ENCODE data around the gene CLRN2. TPM values are rescaled to one million over a fixed set of nuclear protein-coding genes. Genes with fewer than 3 reads are reported as not detected.

Gene CLRN2
- total RNA-seq, result not detected in 2 replicates

- no peak for DNase-seq
These were observed at the start of gene CLRN2 for GRCh38 chr4:17514865-17515264. Gene CLRN2, plus strand, starts transcription at chr4:17515165. Its CDS starts 102 bp downstream, at chr4:17515267.

GRCh38 chr4:17468619-17469221 is 46.2 kb upstream of the CLRN2 start:
- DNase-seq, result peak; percentile 71

GRCh38 chr4:17469931-17470674 is 44.9 kb upstream of the CLRN2 start:
- DNase-seq, result no peak

GRCh38 chr4:17475481-17475880 is 39.5 kb upstream of the CLRN2 start:
- peak; percentile 33 for DNase-seq

- DNase-seq, result no peak
These were observed 38.1 kb upstream of the CLRN2 start for GRCh38 chr4:17476853-17477252.

- no peak for DNase-seq
These were observed 37.0 kb upstream of the CLRN2 start for GRCh38 chr4:17477774-17478472.

- no peak for DNase-seq
These were observed 34.6 kb upstream of the CLRN2 start for GRCh38 chr4:17480210-17480927.

- no peak for DNase-seq
These were observed 34.0 kb upstream of the CLRN2 start for GRCh38 chr4:17480955-17481354.

- DNase-seq, result no peak
These were observed 32.2 kb upstream of the CLRN2 start for GRCh38 chr4:17482716-17483115.

- DNase-seq, result no peak
These were observed 25.8 kb upstream of the CLRN2 start for GRCh38 chr4:17489123-17489522.

- no peak for DNase-seq
These were observed 25.2 kb upstream of the CLRN2 start for GRCh38 chr4:17489721-17490120.

- DNase-seq, result peak; percentile 66
These were observed 24.3 kb upstream of the CLRN2 start for GRCh38 chr4:17490575-17491059.

- DNase-seq, result no peak
These were observed 23.8 kb upstream of the CLRN2 start for GRCh38 chr4:17491196-17491595.

- DNase-seq, result peak; percentile 26
These were observed 22.8 kb upstream of the CLRN2 start for GRCh38 chr4:17492058-17492741.

- no peak for DNase-seq
These were observed 22.1 kb upstream of the CLRN2 start for GRCh38 chr4:17492876-17493275.

- no peak for DNase-seq
These were observed 21.3 kb upstream of the CLRN2 start for GRCh38 chr4:17493619-17494018.

GRCh38 chr4:17494258-17495190 is 20.4 kb upstream of the CLRN2 start:
- DNase-seq, result peak; percentile 69

GRCh38 chr4:17497890-17498523 is 17.0 kb upstream of the CLRN2 start:
- no peak for DNase-seq

GRCh38 chr4:17500574-17500973 is 14.4 kb upstream of the CLRN2 start:
- DNase-seq, result no peak

GRCh38 chr4:17502756-17503155 is 12.2 kb upstream of the CLRN2 start:
- no peak for DNase-seq

GRCh38 chr4:17504081-17504480 is 10.9 kb upstream of the CLRN2 start:
- no peak for DNase-seq

Data from dermis blood vessel endothelial cell (primary cell).